Measurements from ENCODE around the gene CHCHD3. TPM values are rescaled to one million over a fixed set of nuclear protein-coding genes. Genes with fewer than 3 reads are reported as not detected.
"Not testable (repeated sequence)": the region's sequence is repeated elsewhere in the genome, so short reads cannot be mapped to it uniquely, and the experiment has no call there.

The CHCHD3 gene
- total RNA-seq, 1 donor from 2014 or later, result 67.0 TPM

DNA sequence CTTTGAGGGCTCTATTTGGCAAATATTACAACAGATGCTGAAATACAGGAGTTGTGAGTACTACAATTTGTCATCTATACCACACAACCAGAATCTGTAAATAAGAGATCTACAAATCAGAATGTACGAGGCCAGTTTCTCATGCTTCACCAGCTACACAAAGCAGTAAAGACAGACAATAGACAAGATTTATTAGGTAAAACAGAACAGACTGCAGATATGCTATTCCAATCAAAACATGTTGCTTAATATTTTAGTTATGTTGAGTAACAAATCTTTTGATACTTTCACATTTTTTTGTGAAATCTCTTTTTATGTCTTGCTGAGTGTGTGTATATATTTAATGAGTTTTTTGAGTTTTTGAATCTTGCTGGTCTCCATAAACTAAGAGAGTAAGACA lies 109.1 kb downstream of the CHCHD3 start:
- H3K36me3 Mint-ChIP-seq (ENCODE audit: low read depth), result peaks cover 17% of the 10 kb centered on the region
- H3K27ac Mint-ChIP-seq, result no peak overlapping the region
- H3K9me3 Mint-ChIP-seq, result no peaks in the 10 kb centered on the region
- no peak overlapping the region for H3K4me3 Mint-ChIP-seq (ENCODE audit: low read depth)
- peaks cover 5% of the 10 kb centered on the region for H3K4me1 Mint-ChIP-seq (ENCODE audit: low read depth)
- no peaks in the 10 kb centered on the region for H3K27me3 Mint-ChIP-seq (ENCODE audit: low read depth)
- DNase-seq (ENCODE audit: low spot score), result no peak
- intact Hi-C loops (cut with micrococcal nuclease), result no loop called here

DNA sequence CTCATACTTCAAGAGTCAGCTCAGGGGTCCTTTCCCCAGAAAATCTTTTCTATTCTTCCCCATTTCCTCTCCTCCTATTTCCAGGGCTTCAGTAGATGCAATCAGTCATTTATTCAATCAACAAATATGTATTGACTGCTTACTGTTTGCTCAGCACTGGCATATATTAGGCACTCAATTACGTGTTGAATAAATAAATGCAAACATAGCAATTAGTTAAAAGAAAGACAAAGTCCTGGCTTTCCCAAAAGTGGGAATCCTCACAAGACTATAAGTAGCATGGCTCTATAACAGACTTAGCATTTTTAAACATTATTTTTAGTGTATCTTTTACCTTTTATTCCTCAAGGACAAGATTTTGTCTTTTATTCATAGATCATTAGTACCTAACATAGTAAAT lies 111.6 kb downstream of the CHCHD3 start:
- Mint-ChIP-seq H3K27me3 (ENCODE audit: low read depth) (no peaks in the 10 kb centered on the region), H3K4me1 (ENCODE audit: low read depth) (no peaks in the 10 kb centered on the region), H3K9me3 (no peaks in the 10 kb centered on the region), H3K27ac (no peak overlapping the region), H3K36me3 (ENCODE audit: low read depth) (peaks cover 17% of the 10 kb centered on the region), H3K4me3 (ENCODE audit: low read depth) (no peak overlapping the region)
- intact Hi-C loops (cut with micrococcal nuclease), result no loop called here
- DNase-seq (ENCODE audit: low spot score), result no peak

DNA sequence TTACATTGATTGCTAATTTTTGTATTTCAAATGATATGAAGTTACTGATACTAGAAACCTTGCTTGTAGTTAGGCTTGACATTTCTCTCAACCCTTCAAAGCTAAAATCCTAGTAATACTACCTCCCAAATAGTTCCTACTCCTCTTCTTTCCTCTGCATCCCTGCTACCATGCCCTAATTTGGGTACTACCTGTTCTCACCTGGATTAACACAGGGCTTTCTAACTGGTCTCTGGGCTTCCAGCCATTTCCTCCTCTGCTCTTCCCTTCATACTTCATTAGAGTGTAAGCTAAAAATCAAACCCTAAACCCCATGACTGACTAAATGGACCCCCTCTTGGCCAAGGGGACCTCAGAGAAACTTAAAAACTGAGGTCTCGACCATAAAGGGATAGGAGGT lies 112.4 kb downstream of the CHCHD3 start:
- Mint-ChIP-seq H3K4me1 (ENCODE audit: low read depth) (no peaks in the 10 kb centered on the region), H3K36me3 (ENCODE audit: low read depth) (peaks cover 17% of the 10 kb centered on the region), H3K4me3 (ENCODE audit: low read depth) (no peak overlapping the region), H3K27ac (no peak overlapping the region), H3K9me3 (no peaks in the 10 kb centered on the region), H3K27me3 (ENCODE audit: low read depth) (no peaks in the 10 kb centered on the region)
- DNase-seq (ENCODE audit: low spot score), result no peak
- intact Hi-C loops (cut with micrococcal nuclease), result no loop called here

DNA sequence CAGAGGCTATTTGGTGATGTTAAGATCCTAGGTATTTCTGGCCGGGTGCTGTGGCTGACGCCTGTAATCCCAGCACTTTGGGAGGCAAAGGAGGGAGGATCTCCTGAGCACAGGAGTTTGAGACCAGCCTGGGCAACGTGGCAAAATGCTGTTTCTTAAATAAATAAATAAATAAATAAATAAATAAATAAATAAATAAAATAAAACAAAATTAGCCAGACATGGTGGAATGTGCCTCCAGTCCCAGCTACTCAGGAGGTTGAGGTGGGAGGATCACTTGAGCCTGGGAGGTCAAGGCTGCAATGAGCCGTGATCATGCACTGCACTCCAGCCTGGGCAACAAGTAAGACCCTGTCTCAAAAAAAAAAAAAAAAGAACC lies 114.4 kb downstream of the CHCHD3 start:
- H3K9me3 Mint-ChIP-seq; DNase-seq (ENCODE audit: low spot score); H3K4me1 Mint-ChIP-seq (ENCODE audit: low read depth); H3K27ac Mint-ChIP-seq; H3K27me3 Mint-ChIP-seq (ENCODE audit: low read depth); H3K36me3 Mint-ChIP-seq (ENCODE audit: low read depth); H3K4me3 Mint-ChIP-seq (ENCODE audit: low read depth); intact Hi-C loops (cut with micrococcal nuclease): not testable (repeated sequence)

- Mint-ChIP-seq H3K4me1 (ENCODE audit: low read depth) (no peaks in the 10 kb centered on the region), H3K36me3 (ENCODE audit: low read depth) (no peaks in the 10 kb centered on the region), H3K27ac (no peak overlapping the region), H3K27me3 (ENCODE audit: low read depth) (no peaks in the 10 kb centered on the region), H3K9me3 (no peaks in the 10 kb centered on the region), H3K4me3 (ENCODE audit: low read depth) (no peak overlapping the region)
- intact Hi-C loops (cut with micrococcal nuclease), result no loop called here
- DNase-seq (ENCODE audit: low spot score), result no peak
Measured at GRCh38 chr7:132966754-132967469, 115.0 kb downstream of the CHCHD3 start.

GRCh38 chr7:132965951-132966350 lies 115.9 kb downstream of the CHCHD3 start:
- Mint-ChIP-seq H3K27me3 (ENCODE audit: low read depth) (no peaks in the 10 kb centered on the region), H3K4me3 (ENCODE audit: low read depth) (no peak overlapping the region), H3K9me3 (no peaks in the 10 kb centered on the region), H3K4me1 (ENCODE audit: low read depth) (no peaks in the 10 kb centered on the region), H3K36me3 (ENCODE audit: low read depth) (no peaks in the 10 kb centered on the region), H3K27ac (no peak overlapping the region)
- DNase-seq (ENCODE audit: low spot score), result no peak
- intact Hi-C loops (cut with micrococcal nuclease), result no loop called here

DNA sequence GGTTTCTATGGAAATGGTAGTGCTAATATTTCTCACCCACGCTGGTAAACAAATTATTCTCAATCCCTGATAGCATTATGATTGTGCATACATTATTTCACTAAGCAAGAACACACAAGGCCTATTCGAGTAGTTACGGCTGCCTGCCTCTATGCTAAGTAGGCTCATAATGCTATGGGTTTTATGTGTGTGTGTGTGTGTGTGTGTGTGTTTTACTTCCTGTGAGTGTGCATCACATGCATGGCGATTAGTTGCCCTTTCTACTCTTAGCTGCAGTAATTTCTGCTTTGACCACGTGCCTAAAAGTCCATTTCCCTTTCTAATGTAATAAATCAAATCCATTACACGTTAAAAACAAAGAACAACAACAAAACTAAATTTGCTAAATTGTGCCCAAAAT lies 117.0 kb downstream of the CHCHD3 start:
- Mint-ChIP-seq H3K4me3 (ENCODE audit: low read depth) (no peak overlapping the region), H3K36me3 (ENCODE audit: low read depth) (no peaks in the 10 kb centered on the region), H3K27ac (no peak overlapping the region), H3K9me3 (no peaks in the 10 kb centered on the region), H3K4me1 (ENCODE audit: low read depth) (no peaks in the 10 kb centered on the region), H3K27me3 (ENCODE audit: low read depth) (no peaks in the 10 kb centered on the region)
- no peak for DNase-seq (ENCODE audit: low spot score)
- intact Hi-C loops (cut with micrococcal nuclease), result no loop called here

DNA sequence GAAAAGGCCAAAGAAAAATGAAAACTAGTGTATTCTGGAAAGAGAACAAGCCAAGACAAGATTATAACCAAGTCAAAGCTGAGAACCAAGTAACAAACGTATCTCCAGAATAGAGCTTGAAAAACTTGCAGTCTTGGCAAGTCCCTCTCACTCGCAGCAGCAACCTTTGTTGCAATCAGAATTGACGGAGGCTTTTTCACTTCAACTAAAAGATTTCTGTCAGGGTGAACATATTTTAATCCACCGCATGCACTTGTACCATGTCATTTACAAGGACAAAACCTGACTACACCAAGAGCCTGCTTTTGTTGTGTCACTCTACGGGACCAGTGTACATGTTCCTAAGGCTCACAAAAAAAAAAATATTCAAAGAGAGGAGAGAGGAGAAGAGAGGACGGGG lies 122.0 kb downstream of the CHCHD3 start:
- Mint-ChIP-seq H3K4me3 (ENCODE audit: low read depth) (no peak overlapping the region), H3K4me1 (ENCODE audit: low read depth) (no peaks in the 10 kb centered on the region), H3K36me3 (ENCODE audit: low read depth) (no peaks in the 10 kb centered on the region), H3K27ac (no peak overlapping the region), H3K9me3 (no peaks in the 10 kb centered on the region), H3K27me3 (ENCODE audit: low read depth) (no peaks in the 10 kb centered on the region)
- intact Hi-C loops (cut with micrococcal nuclease), result no loop called here
- no peak for DNase-seq (ENCODE audit: low spot score)

GRCh38 chr7:132956556-132956955 lies 125.3 kb downstream of the CHCHD3 start:
- H3K36me3 Mint-ChIP-seq (ENCODE audit: low read depth), result no peaks in the 10 kb centered on the region
- no peak overlapping the region for H3K27ac Mint-ChIP-seq
- intact Hi-C loops (cut with micrococcal nuclease), result no loop called here
- no peaks in the 10 kb centered on the region for H3K4me1 Mint-ChIP-seq (ENCODE audit: low read depth)
- H3K4me3 Mint-ChIP-seq (ENCODE audit: low read depth), result no peak overlapping the region
- no peaks in the 10 kb centered on the region for H3K27me3 Mint-ChIP-seq (ENCODE audit: low read depth)
- no peaks in the 10 kb centered on the region for H3K9me3 Mint-ChIP-seq
- no peak for DNase-seq (ENCODE audit: low spot score)

DNA sequence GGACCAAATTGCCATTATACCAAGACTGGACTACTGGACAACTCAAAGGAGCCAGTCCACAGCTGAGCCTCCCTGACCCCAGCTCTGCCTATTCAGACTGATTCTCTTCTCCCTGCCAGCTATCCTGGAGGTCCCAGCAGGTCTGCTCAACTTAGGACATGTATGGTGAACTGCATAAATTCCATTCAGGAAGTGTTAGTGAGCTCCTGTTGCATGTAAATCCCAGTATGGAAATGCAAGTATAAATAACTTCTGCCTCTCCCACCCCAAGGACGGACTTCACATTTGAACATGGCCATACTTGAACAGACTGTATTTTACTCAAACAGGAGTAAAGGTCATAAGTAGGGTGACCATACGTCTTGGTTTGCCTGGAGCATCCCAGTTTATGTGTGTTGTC lies 128.4 kb downstream of the CHCHD3 start:
- H3K4me3 Mint-ChIP-seq (ENCODE audit: low read depth), result no peak overlapping the region
- no peaks in the 10 kb centered on the region for H3K9me3 Mint-ChIP-seq
- intact Hi-C loops (cut with micrococcal nuclease), result no loop called here
- H3K27me3 Mint-ChIP-seq (ENCODE audit: low read depth), result no peaks in the 10 kb centered on the region
- DNase-seq (ENCODE audit: low spot score), result no peak
- no peak overlapping the region for H3K27ac Mint-ChIP-seq
- H3K4me1 Mint-ChIP-seq (ENCODE audit: low read depth), result no peaks in the 10 kb centered on the region
- H3K36me3 Mint-ChIP-seq (ENCODE audit: low read depth), result no peaks in the 10 kb centered on the region

- DNase-seq (ENCODE audit: low spot score), result no peak
- H3K9me3 Mint-ChIP-seq, result no peaks in the 10 kb centered on the region
- no peaks in the 10 kb centered on the region for H3K4me1 Mint-ChIP-seq (ENCODE audit: low read depth)
- no peak overlapping the region for H3K4me3 Mint-ChIP-seq (ENCODE audit: low read depth)
- H3K36me3 Mint-ChIP-seq (ENCODE audit: low read depth), result peaks cover 4% of the 10 kb centered on the region
- H3K27me3 Mint-ChIP-seq (ENCODE audit: low read depth), result no peaks in the 10 kb centered on the region
- intact Hi-C loops (cut with micrococcal nuclease), result no loop called here
- no peak overlapping the region for H3K27ac Mint-ChIP-seq
Measured at GRCh38 chr7:132950725-132951124, 131.2 kb downstream of the CHCHD3 start.

DNA sequence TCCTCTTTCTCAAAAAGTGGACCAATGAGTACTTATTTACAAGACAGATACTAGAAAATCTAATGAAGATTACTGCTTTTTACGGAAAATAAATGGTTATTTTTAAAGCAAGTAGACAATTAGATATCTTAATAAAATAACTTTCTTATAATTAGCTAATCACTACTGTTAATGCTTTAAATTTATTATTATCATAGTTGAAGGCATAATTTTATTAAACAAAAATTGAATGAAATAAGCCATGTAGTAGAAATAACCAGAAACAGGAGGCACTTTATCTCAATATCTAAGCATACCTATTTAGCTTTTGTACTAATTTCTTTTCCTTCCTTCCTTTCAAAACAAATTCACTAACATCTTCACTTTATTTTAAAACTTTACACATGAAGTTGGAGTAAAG lies 134.9 kb downstream of the CHCHD3 start:
- H3K27ac Mint-ChIP-seq, result no peak overlapping the region
- H3K4me1 Mint-ChIP-seq (ENCODE audit: low read depth), result peaks cover 6% of the 10 kb centered on the region
- intact Hi-C loops (cut with micrococcal nuclease), result no loop called here
- H3K4me3 Mint-ChIP-seq (ENCODE audit: low read depth), result no peak overlapping the region
- H3K27me3 Mint-ChIP-seq (ENCODE audit: low read depth), result no peaks in the 10 kb centered on the region
- H3K9me3 Mint-ChIP-seq, result no peaks in the 10 kb centered on the region
- no peak for DNase-seq (ENCODE audit: low spot score)
- peaks cover 6% of the 10 kb centered on the region for H3K36me3 Mint-ChIP-seq (ENCODE audit: low read depth)

DNA sequence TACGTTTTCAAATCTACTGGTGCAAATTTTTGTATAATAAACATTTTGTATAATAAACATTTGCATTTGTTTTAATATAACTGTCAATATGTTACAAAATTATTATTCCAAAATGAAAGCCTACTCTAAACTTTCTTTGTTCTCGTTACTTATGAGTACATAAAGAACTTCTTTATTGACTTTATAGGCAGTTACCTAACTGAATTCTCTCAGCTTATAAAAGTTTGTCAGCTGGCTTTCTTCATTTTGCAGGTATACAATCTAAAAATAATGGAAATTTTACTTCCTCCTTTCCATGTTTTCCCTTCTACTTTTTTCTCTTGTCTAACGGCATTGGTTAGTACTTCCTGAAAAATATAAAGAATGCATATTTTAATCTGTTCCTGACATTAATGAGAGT lies 137.1 kb downstream of the CHCHD3 start:
- H3K27me3 Mint-ChIP-seq (ENCODE audit: low read depth), result no peaks in the 10 kb centered on the region
- peaks cover 11% of the 10 kb centered on the region for H3K4me1 Mint-ChIP-seq (ENCODE audit: low read depth)
- H3K36me3 Mint-ChIP-seq (ENCODE audit: low read depth), result peaks cover 17% of the 10 kb centered on the region
- no peak overlapping the region for H3K4me3 Mint-ChIP-seq (ENCODE audit: low read depth)
- H3K9me3 Mint-ChIP-seq, result no peaks in the 10 kb centered on the region
- DNase-seq (ENCODE audit: low spot score), result no peak
- H3K27ac Mint-ChIP-seq, result no peak overlapping the region
- intact Hi-C loops (cut with micrococcal nuclease), result no loop called here

GRCh38 chr7:132943645-132944044 lies 138.2 kb downstream of the CHCHD3 start:
- intact Hi-C loops (cut with micrococcal nuclease), result no loop called here
- no peaks in the 10 kb centered on the region for H3K9me3 Mint-ChIP-seq
- H3K27me3 Mint-ChIP-seq (ENCODE audit: low read depth), result no peaks in the 10 kb centered on the region
- no peak overlapping the region for H3K27ac Mint-ChIP-seq
- H3K36me3 Mint-ChIP-seq (ENCODE audit: low read depth), result peaks cover 17% of the 10 kb centered on the region
- H3K4me3 Mint-ChIP-seq (ENCODE audit: low read depth), result no peak overlapping the region
- no peak for DNase-seq (ENCODE audit: low spot score)
- peaks cover 11% of the 10 kb centered on the region for H3K4me1 Mint-ChIP-seq (ENCODE audit: low read depth)
